LNCAP (cell line): Measurements from ENCODE around the gene MPHOSPH9.

Experiments used
- CTCF ChIP-seq: fragments of 450-650 bp; IDR thresholded peaks from 2 replicates; pipeline ENCODE4 v1.5.1; 2017; ENCODE audit warnings: mild to moderate bottlenecking

The MPHOSPH9 gene

GRCh38 chr12:123152833-123153232, 80.1 kb downstream of the MPHOSPH9 start:
- no peak for TF ChIP-seq CTCF

DNA sequence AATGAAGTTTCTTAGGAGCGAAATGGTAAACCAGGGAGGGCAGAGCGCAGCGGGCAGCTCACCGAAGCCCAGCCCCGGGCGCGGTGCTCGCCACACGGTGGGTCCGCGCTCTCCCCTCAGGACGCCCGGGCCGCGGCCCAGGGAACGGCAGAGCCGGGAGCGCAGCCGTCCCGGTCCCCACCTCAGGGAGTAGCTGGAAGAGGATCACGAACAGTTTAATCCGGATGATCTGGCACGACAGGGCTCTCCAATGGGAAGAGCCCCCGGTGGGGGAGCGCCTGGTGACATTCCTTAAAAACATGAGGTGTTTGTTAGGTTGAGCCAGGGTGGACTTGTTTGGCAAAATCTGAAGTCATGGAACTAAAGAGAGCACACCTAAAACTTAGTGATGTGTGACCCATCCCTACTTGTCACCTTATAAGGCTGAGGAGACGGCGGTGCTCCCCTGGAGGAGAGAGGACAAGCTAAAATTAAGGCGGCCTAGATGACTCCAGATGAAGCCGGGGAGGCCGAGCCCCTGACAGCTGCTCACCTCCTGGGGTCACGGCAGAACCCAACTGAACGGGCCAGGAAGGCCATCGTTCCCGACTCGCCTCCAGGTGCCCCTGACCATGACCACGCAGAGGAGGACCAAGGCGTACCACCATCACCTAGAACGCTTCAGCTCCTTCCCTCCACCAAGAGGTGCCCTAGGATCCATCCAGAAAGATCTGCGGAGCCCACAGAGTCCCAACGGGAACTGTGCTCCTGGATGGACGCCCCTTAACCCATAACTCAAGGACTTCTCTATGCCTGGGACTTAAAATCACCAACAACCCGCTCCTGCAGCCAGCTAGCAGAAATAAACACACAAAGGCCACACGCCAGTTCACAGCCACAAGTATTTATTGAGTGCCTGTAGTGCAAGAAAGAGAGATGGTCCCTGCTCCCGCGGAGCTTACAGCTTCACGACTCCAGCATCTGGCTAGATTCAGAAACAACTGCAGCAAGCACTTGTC, 81.2 kb downstream of the MPHOSPH9 start:
- TF ChIP-seq CTCF = no peak

- TF ChIP-seq CTCF = peak; percentile 46
Measured at GRCh38 chr12:123150744-123151456, 82.0 kb downstream of the MPHOSPH9 start, which contains the start of gene PITPNM2. TSS of gene PITPNM2 (minus strand) at chr12:123151090. CDS start at chr12:123034590, 116,500 bp downstream.

DNA sequence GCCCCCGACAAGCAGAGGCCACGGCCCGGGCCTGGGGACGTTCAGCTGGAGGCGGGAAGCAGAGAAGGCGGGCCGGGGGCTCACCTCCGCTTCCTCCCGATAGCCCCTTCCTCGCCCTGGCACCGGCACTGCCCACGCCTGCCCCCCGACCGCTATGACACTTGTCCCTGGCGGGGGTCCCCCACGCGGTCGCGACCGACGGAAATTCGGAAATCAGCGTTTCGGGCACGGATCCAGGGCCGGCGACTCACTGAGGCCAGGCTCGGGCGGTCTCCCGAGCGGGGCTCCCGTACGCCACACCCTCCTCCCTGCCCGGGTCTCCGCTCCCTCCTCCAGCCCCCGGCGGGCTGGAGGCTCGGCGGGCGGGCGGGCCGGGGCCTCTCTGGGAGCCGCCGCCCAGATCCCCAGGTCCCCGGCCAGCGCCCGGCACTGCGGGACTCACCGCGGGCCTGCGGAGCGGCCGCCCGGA, 82.6 kb downstream of the MPHOSPH9 start:
- TF ChIP-seq CTCF = no peak

DNA sequence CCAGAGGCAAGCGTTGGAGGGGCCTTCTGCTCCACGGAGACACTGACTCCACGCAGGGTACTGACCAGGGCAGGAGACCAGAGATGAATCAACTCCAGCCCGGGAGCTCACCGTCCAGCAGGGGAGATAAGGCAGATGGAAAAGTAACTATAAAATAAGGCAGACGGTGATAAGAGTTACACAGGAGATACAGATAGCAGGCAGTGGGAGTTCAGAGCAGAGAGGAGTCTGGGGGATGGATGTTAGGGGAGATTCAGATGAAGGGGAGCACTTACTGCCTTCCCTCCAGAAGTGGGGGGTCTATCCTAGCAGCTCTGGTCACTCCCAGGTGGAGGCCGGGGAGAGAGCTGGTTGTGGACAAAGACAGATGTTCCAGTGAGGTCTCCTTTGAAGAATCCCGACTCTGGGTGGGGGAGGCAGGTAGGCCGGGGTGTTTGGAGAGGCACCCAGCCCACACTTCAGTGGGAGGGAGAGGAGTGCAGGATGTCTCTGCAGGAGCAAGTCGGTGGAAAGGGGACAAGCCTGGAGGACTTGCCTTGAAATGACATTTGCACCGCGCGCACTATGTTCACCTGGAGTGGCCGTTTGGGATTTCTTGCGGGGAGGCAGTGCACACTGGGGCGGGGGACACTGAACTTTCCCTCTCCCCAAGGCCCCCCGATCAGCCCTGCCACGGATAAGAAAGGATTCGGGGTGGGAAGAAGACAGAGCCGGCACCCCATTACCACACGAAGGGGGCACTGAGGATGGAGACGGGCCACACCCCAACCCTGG, 83.3 kb downstream of the MPHOSPH9 start:
- TF ChIP-seq CTCF = no peak

- TF ChIP-seq CTCF = no peak
Measured at GRCh38 chr12:123149088-123149487, 83.9 kb downstream of the MPHOSPH9 start.

DNA sequence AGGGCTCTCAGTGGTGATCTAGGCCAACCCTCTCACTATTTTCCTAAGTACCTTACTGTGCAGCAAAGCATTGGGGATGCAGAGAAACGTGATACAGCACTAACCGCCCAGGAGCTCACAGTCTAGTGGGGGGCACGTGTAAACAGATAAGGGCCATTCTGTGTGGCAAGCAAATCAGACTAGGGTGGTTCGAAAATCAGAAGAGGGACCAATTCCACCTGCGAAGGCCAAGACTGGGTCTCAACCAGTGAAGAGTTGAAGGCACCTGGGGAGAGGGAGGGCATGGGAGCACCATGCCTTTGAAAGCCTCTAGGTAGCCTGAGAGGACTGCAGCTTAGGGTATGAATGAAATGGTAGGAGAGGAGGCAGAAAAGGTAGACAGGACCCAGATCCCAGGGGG, 84.3 kb downstream of the MPHOSPH9 start:
- TF ChIP-seq CTCF = no peak
